A673 (cell line): ENCODE results near the gene OBSCN.

Experiments used
- CTCF ChIP-seq: fragments of 300-800, 200-600 bp; sonication (generic); conservative IDR thresholded peaks from 2 replicates; pipeline ENCODE4 v1.5.1; 2017; ENCODE audit warnings: low read depth, mild to moderate bottlenecking, antibody characterized with exemption, low read length, moderate library complexity, mixed read lengths
- EZH2 ChIP-seq: fragments of 200-600 bp; sonication (generic); IDR thresholded peaks from 2 replicates; pipeline ENCODE4 v1.6.1; 2017; ENCODE audit warnings: borderline replicate concordance, low read depth, mild to moderate bottlenecking, mixed read lengths, antibody characterized with exemption, low read length; ENCODE audit not compliant: poor library complexity, severe bottlenecking

GRCh38 chr1:228334226-228334935 lies 126.5 kb downstream of the OBSCN start:
- no peak for TF ChIP-seq CTCF
- no peak for TF ChIP-seq EZH2
